Iris pigment epithelial cell (primary cell): ENCODE data around the gene TMUB1.
A peak's percentile ranks its signal among the peaks of the same experiment; 100 is the strongest.

Source experiments
- DNase-seq: peaks from one replicate; pipeline ENCODE4 v3.0.0-alpha.2; 2011; ENCODE audit warnings: low read depth

Gene TMUB1

GRCh38 chr7:151085329-151085690 lies 2.0 kb upstream of the TMUB1 start:
- no peak for DNase-seq

DNA sequence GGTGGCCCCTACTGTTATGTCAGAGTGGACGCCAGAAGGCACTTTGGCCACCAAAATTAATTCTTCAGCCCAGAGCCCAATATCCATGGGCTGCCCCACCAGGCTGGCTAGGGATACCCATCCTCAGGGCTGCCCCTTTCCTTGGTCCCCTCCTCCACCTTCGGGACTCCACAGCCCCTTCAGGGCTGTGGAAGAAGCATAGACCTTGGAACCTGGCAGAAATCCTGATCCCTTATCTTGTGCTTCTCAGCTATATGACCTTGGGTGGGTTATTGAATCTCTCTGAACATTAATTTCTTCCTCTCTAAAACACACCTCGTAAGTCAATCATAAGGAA lies 499 bp upstream of the TMUB1 start:
- no peak for DNase-seq

DNA sequence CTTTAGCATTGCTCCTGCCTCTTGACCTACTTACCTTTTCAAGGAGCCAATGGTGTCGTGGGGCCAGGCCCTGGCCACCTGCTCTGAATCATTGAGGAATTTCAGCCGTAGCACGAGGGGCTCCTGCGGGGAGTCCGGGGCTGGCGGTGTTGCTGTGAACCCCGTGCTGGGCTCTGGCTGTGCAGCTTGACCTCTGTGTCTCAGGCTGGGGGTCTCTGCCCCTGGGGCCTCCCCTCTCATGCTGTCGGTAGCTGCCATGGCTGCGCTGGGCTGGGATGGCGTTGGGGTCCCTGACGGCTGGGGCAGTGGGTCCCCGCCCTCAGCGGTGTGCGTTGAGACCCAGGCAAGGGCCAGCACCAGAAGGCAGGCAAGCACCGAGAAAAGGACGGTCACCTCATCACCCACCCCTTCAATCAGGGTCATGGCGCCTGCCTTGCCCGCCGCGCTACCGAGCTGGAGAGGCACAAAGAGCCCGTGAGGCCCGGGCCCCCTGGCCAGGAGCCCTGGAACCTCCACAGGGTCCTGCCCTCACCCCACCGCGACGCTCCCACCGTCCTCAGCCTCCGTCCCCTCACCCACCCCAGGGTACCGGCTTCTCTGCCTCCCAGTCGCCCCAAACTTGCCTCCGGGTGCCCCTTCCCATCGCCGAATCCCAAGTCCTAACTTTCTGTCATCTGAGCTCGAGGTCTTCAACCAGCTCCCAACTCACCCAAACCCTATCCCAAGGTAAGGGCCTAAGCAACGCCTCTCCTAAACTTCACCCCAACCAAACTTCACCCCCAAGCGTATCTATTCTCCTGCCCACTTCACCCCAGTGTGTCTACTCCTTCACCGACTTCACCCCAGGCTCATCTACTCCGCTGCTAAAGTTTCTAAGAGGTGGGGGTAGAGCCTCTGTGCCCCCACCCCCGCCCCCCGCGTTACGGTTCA lies 887 bp downstream of the TMUB1 start:
- DNase-seq, result no peak

DNA sequence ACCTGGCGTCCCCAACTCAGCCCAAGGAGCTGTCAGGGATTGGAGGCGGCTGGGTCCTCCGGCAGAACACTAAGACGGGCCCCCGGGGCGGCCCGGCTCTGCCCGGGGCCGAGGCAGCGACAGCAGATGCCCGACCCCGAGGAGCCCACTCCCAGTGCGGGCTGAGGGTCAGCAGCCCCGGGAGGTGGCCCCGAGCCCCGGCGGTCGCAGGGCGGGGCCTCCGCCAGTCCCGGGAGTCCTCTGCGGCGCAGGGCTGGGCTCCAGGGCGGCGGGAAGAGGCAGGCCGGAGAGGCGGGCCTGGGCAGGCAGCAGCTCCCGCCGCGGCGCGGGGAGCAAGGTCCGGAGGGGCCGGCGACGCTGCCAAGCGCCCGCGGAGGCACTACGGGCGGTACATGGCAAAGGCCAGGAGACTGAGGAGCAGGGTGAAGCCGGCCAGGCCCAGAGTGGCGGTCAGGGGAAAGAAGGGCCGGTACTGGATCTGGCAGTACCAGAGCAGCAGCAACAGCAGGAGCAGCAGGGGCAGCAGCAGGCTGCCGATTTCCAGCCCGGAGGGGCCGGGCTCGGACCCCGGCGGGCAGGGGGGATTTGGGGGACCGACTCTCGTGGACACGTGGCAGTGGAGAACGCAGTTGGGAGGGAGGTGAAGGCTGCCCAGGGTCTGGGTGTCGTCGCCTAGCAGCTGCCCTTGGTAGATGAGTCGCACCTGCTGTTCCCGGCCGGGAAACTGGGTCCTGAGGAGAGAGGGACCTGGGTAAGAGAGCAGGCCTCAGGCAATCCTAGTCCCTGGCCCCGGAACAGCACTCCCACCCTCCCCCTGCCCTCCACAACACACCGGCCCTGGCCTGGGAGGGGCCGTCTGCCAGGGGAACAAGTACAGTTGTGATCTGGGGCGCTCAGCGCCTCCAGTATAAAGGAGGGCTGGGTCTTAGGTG lies 1.9 kb downstream of the TMUB1 start:
- no peak for DNase-seq

- DNase-seq, result peak; percentile 95
These were observed 2.6 kb downstream of the TMUB1 start, which contains the start of gene FASTK for GRCh38 chr7:151080522-151081169. FASTK (minus strand) TSS chr7:151080809; CDS start chr7:151080766, 43 bp downstream.

GRCh38 chr7:151080067-151080521 lies 3.2 kb downstream of the TMUB1 start:
- DNase-seq, result peak; percentile 67

- no peak for DNase-seq
These were observed 3.9 kb downstream of the TMUB1 start for GRCh38 chr7:151079199-151079910.

GRCh38 chr7:151078233-151079040 lies 4.9 kb downstream of the TMUB1 start:
- no peak for DNase-seq

DNA sequence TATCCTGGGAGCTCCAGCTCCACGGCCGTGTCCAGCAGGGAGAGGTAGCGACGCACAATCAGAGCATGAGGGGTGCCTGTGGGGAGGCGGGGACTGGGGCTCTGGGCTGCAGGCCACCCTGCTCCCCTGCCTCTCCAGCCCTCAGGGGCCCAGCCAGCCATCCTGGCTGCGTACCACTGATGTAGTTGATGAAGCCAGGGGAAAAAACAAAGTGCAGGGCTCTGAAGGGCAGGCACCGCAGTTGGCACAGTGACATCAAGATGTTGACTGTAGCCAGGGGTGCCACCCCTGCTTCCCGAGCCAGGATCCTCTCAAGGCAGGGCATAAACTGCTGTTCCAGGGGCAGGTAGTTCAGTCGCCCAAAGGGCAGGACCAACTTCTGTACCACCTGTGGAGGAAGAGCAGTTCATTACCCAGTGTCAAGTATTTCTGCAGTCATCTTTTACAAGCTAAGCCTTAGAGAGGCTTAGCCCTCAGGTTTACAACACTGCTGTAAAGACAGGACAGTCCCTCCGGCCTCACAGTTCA lies 5.5 kb downstream of the TMUB1 start:
- DNase-seq, result no peak

DNA sequence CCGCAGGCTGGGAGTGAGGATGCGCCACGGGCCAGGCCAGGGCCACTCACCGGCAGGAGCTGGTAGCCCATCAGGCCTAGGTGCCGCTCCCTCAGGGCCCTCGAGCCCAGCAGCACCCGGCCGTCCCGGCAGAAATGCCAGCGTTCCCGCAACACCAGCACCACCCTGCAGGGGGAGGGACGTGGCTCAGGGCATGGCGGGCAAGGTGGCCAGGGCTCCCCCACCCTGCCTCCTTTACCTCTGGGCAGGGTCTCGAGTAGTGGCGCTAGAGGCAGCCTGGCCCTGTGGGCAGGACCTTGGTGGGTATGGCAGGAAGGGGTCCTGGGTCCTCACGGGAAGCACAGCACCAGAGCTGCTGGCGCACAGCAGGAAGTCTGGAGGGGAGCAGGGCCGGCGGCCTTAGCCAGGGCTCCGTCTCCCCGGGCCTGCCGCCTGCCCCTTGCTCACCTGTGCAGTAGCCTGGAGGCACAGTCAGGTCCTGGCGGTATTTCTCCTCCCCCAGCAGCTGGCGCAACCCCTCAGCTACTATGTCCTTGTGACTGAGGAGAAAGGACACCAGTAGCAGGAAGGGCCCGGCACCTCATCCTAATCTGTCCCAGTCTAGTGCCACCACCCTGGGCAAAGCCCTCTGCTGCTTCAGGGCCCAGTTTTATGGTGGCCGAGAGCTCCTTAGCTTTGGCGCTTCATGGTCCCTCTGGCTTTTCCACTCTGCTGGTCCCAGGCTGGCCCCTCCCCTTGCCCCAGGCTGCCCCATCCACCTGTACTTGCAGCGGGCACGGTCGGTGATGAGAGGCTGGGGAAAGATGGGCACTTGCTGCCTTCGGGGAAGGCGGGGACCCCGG lies 6.2 kb downstream of the TMUB1 start:
- no peak for DNase-seq

- DNase-seq, result no peak
These were observed 7.3 kb downstream of the TMUB1 start for GRCh38 chr7:151075978-151076426.

- DNase-seq, result no peak
These were observed 7.7 kb downstream of the TMUB1 start for GRCh38 chr7:151075662-151075971.

GRCh38 chr7:151074817-151075661 lies 8.3 kb downstream of the TMUB1 start:
- DNase-seq, result no peak

GRCh38 chr7:151073990-151074389 lies 9.3 kb downstream of the TMUB1 start:
- no peak for DNase-seq

DNA sequence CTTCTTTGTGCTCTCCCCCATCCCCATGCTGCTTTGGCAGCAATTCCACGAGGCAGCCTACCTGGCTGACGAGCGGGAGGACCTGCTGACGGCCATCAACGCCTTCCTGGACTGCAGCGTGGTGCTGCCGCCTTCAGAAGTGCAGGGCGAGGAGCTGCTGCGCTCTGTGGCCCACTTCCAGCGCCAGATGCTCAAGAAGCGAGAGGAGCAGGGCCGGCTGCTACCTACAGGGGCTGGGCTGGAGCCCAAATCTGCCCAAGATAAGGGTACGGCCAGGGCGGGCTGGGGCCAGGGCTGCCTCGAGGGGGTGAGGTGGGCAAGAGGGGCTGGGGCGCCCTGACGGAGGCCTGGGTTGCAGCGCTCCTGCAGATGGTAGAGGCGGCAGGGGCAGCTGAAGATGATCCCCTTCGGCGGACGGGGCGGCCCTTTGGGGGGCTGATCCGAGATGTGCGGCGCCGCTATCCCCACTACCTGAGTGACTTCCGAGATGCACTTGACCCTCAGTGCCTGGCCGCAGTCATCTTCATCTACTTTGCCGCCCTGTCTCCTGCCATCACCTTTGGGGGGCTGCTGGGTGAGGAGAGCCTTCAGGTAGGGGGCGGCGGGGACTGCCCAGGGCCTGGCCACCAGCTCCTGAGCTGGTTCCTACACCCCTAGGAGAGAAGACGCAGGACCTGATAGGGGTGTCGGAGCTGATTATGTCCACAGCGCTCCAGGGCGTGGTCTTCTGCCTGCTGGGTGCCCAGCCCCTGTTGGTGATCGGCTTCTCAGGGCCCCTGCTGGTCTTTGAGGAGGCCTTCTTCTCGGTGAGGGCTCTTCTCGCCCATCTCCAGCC lies 12.0 kb downstream of the TMUB1 start:
- no peak for DNase-seq

GRCh38 chr7:151070574-151070960 lies 12.7 kb downstream of the TMUB1 start:
- no peak for DNase-seq

GRCh38 chr7:151069841-151070573 lies 13.3 kb downstream of the TMUB1 start:
- no peak for DNase-seq
